Type B pancreatic cell (in vitro differentiated cells): ENCODE results near the gene CCND1. TPM values are rescaled to one million over a fixed set of nuclear protein-coding genes. Genes with fewer than 3 reads are reported as not detected.

ENCODE experiments used
- DNase-seq: peaks from one replicate; pipeline ENCODE4 v3.0.0; 2021; ENCODE audit warnings: mixed read lengths; ENCODE audit not compliant: unreplicated experiment; ENCODE audit errors: extremely low spot score
- H3K27ac Mint-ChIP-seq: 2 replicates; pipeline ENCODE4 v1.8.0; 2021; ENCODE audit warnings: mild to moderate bottlenecking, mixed read lengths
- H3K27me3 Mint-ChIP-seq: 2 replicates; pipeline ENCODE4 v1.8.0; 2021; ENCODE audit warnings: mixed read lengths
- H3K36me3 Mint-ChIP-seq: 2 replicates; pipeline ENCODE4 v1.8.0; 2021; ENCODE audit warnings: mixed read lengths
- H3K4me1 Mint-ChIP-seq: one replicate; pipeline ENCODE4 v1.8.0; 2021; ENCODE audit warnings: mixed read lengths; ENCODE audit not compliant: unreplicated experiment
- H3K4me3 Mint-ChIP-seq: 2 replicates; pipeline ENCODE4 v1.8.0; 2021; ENCODE audit warnings: mild to moderate bottlenecking, mixed read lengths
- H3K9me3 Mint-ChIP-seq: 2 replicates; pipeline ENCODE4 v1.8.0; 2021; ENCODE audit warnings: mixed read lengths
- CTCF ChIP-seq: fragments of 200-600 bp; sonication (generic); conservative IDR thresholded peaks from 2 replicates; pipeline ENCODE4 v1.5.0; 2021; ENCODE audit warnings: antibody characterized with exemption, mild to moderate bottlenecking
- total RNA-seq: library from RNA; stranded (reverse); gene quantifications from 2 replicates; pipeline ENCODE4 v1.2.1, GENCODE V29; 2021; ENCODE audit warnings: low replicate concordance

CCND1 gene
- total RNA-seq, 1 donor from 2014 or later: 299 TPM

GRCh38 chr11:69646493-69647389, 5.8 kb downstream of the CCND1 start:
- Mint-ChIP-seq H3K4me3 (no peak overlapping the region), H3K27ac (no peak overlapping the region)

GRCh38 chr11:69647390-69647748, 6.4 kb downstream of the CCND1 start:
- H3K36me3 Mint-ChIP-seq: peaks cover 8% of the 10 kb centered on the region
- H3K27ac Mint-ChIP-seq: no peak overlapping the region
- no peaks in the 10 kb centered on the region for H3K27me3 Mint-ChIP-seq
- peaks cover 3% of the 10 kb centered on the region for H3K4me1 Mint-ChIP-seq
- no peak overlapping the region for H3K4me3 Mint-ChIP-seq
- DNase-seq: no peak
- no peaks in the 10 kb centered on the region for H3K9me3 Mint-ChIP-seq
- no peak for TF ChIP-seq CTCF

More at GRCh38 chr11:69646493-69647389, 5.8 kb downstream of the CCND1 start:
- Mint-ChIP-seq H3K9me3 (no peaks in the 10 kb centered on the region), H3K4me1 (peaks cover 3% of the 10 kb centered on the region), H3K36me3 (peaks cover 8% of the 10 kb centered on the region), H3K27me3 (no peaks in the 10 kb centered on the region)
- no peak for TF ChIP-seq CTCF
- no peak for DNase-seq

GRCh38 chr11:69647761-69648497, 7.0 kb downstream of the CCND1 start:
- H3K4me1 Mint-ChIP-seq: peaks cover 6% of the 10 kb centered on the region
- no peak for DNase-seq
- peaks cover 8% of the 10 kb centered on the region for H3K36me3 Mint-ChIP-seq
- H3K4me3 Mint-ChIP-seq: no peak overlapping the region
- no peaks in the 10 kb centered on the region for H3K9me3 Mint-ChIP-seq
- H3K27ac Mint-ChIP-seq: no peak overlapping the region
- TF ChIP-seq CTCF: no peak
- no peaks in the 10 kb centered on the region for H3K27me3 Mint-ChIP-seq

GRCh38 chr11:69648679-69649575, 8.0 kb downstream of the CCND1 start:
- no peak for TF ChIP-seq CTCF
- peaks cover 8% of the 10 kb centered on the region for H3K36me3 Mint-ChIP-seq
- no peak overlapping the region for H3K4me3 Mint-ChIP-seq
- H3K4me1 Mint-ChIP-seq: peaks cover 8% of the 10 kb centered on the region
- no peak for DNase-seq
- no peaks in the 10 kb centered on the region for H3K27me3 Mint-ChIP-seq
- H3K27ac Mint-ChIP-seq: no peak overlapping the region
- no peaks in the 10 kb centered on the region for H3K9me3 Mint-ChIP-seq

GRCh38 chr11:69649576-69649900, 8.6 kb downstream of the CCND1 start:
- no peaks in the 10 kb centered on the region for H3K9me3 Mint-ChIP-seq
- no peak for DNase-seq
- peaks cover 5% of the 10 kb centered on the region for H3K4me1 Mint-ChIP-seq
- H3K36me3 Mint-ChIP-seq: peaks cover 8% of the 10 kb centered on the region
- TF ChIP-seq CTCF: no peak
- H3K27me3 Mint-ChIP-seq: no peaks in the 10 kb centered on the region
- H3K4me3 Mint-ChIP-seq: no peak overlapping the region
- no peak overlapping the region for H3K27ac Mint-ChIP-seq
